ENCODE measurements around the gene HDAC4. TPM values are rescaled to one million over a fixed set of nuclear protein-coding genes. Genes with fewer than 3 reads are reported as not detected.
A peak's percentile ranks its signal among the peaks of the same experiment; 100 is the strongest.

The HDAC4 gene
- total and polyA plus RNA-seq, 12 donors, result 3.7 to 40.0 (median 25.5) TPM

GRCh38 chr2:239067196-239067865 lies 333.5 kb downstream of the HDAC4 start:
- DNase-seq, result no peak
- ATAC-seq, result peak in 1 of 8 donors; percentile 29
- TF ChIP-seq CTCF (IDR thresholded peaks at IDR 0.05), result no peak
- 93 to 95% methylated on average over 28 of the region's 28 CpGs for WGBS, 2 donors
- peaks cover 0 to 4% (median 0%) of the 10 kb centered on the region in 11 donors for H3K9me3 ChIP-seq
- H3K4me3 ChIP-seq, result no peak overlapping the region
- H3K27ac ChIP-seq, result no peak overlapping the region
- no peaks in the 10 kb centered on the region for H3K27me3 ChIP-seq
- intact Hi-C loops (cut with DNase I), result no loop called here
- peaks cover 0 to 85% (median 37%) of the 10 kb centered on the region in 9 donors for H3K36me3 ChIP-seq
- no peaks in the 10 kb centered on the region for H3K4me1 ChIP-seq

GRCh38 chr2:239066597-239066996 lies 334.2 kb downstream of the HDAC4 start:
- Histone ChIP-seq H3K27ac (no peak overlapping the region), H3K4me1 (no peaks in the 10 kb centered on the region), H3K36me3 (peaks cover 0 to 86% (median 35%) of the 10 kb centered on the region in 9 donors), H3K4me3 (no peak overlapping the region), H3K27me3 (no peaks in the 10 kb centered on the region), H3K9me3 (peaks cover 0 to 4% (median 0%) of the 10 kb centered on the region in 11 donors)
- intact Hi-C loops (cut with DNase I), result no loop called here
- ATAC-seq (no peak), DNase-seq (no peak)
- WGBS, 2 donors, result 93 to 96% methylated on average over 24 of the region's 24 CpGs
- TF ChIP-seq CTCF (IDR thresholded peaks at IDR 0.05), result no peak

- ATAC-seq, result no peak
- no peak for DNase-seq
- Histone ChIP-seq H3K9me3 (no peaks in the 10 kb centered on the region), H3K36me3 (peaks cover 0 to 86% (median 29%) of the 10 kb centered on the region in 9 donors), H3K4me1 (no peaks in the 10 kb centered on the region), H3K27ac (no peak overlapping the region), H3K27me3 (no peaks in the 10 kb centered on the region), H3K4me3 (no peak overlapping the region)
- 92 to 93% methylated on average over 11 of the region's 11 CpGs for WGBS, 2 donors
- intact Hi-C loops (cut with DNase I), result no loop called here
- no peak for TF ChIP-seq CTCF (IDR thresholded peaks at IDR 0.05)
Observed at GRCh38 chr2:239065962-239066361, 334.9 kb downstream of the HDAC4 start.

GRCh38 chr2:239065537-239065936 lies 335.3 kb downstream of the HDAC4 start:
- H3K27me3 ChIP-seq, result no peaks in the 10 kb centered on the region
- intact Hi-C loops (cut with DNase I), result no loop called here
- no peak overlapping the region for H3K27ac ChIP-seq
- H3K4me1 ChIP-seq, result no peaks in the 10 kb centered on the region
- H3K9me3 ChIP-seq, result no peaks in the 10 kb centered on the region
- ATAC-seq, result no peak
- DNase-seq, result no peak
- peaks cover 0 to 85% (median 29%) of the 10 kb centered on the region in 9 donors for H3K36me3 ChIP-seq
- no peak overlapping the region for H3K4me3 ChIP-seq
- 91 to 94% methylated on average over 11 of the region's 11 CpGs for WGBS, 2 donors
- no peak for TF ChIP-seq CTCF (IDR thresholded peaks at IDR 0.05)
